HG03565 (cell line): Measurements from ENCODE around the gene SMG9.
"Not testable (repeated sequence)": the region's sequence is repeated elsewhere in the genome, so short reads cannot be mapped to it uniquely, and the experiment has no call there.

Experiments
- ATAC-seq: cut with Tn5 transposase; IDR thresholded peaks from one replicate; pipeline ENCODE4 v1.9.1; 2021; ENCODE audit warnings: mild to moderate bottlenecking, moderate library complexity; ENCODE audit not compliant: unreplicated experiment

Gene SMG9

DNA sequence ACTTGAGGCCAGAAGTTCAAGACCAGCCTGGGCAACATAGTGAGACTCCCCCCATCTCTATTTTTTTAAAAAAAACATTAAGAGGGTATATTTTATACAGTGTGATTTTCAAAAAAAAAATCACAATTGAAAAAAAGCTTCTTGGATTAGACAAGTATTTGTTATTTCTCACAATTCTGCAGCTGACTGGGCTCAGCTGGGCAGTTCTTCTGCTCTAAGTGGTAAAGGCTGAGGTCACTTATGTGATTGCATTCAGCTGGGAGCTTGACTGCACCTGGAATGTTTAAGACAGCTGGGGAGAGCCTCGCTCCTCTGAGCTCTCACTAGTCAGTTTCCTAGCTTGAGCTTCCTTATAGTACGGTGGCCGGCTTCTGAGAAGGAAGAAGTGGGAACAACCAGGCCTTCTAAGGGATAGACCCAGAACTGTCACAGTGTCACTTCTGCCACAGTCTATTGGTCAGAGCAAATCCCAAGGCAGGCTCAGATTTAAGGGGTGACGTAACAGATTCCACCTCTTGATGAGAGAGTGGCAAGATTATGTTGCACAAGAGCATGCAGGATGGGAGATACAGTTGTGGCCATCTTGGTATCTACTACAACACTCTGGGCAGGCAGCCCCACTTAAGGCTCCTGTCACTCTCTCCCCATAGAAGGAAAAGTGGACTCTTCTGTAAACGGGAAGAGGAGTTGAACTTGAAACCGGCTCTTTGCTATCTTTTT, 58.6 kb downstream of the SMG9 start:
- no peak for ATAC-seq

DNA sequence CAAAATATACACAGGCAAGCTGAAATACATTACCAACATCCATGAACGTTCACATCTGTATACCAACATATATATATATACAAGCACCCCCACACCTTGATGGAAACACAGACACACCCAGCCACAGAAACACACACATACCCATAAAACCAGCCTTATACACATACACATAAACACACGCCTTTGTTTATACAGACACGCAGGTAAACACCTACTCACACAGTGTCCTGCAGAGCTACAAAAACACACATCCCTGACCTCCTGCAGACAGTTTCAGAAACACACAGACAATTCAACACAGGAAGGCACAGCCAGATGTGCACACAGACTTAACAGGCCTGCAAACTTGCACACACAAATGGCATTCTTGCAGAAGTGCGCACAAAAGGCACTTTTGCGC, 60.2 kb downstream of the SMG9 start:
- no peak for ATAC-seq

DNA sequence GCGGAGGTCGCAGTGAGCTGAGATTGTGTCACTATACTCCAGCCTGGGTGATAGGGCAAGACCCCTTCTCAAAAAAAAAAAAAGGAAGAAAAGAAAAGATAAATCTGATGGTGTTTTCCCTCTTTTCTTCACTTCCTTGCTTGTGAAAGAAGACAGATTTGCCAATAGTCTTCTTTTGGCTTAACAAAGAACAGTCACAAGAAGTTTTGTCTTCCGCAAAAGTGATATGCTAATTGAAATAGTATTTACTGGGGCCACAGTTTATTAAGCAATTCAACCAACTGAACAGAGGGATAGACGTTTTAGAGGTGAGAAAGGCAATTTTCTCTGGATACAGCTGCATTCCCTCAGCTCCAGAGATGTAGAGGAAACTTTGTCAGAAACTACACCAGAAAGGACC, 61.9 kb downstream of the SMG9 start:
- ATAC-seq, result no peak

DNA sequence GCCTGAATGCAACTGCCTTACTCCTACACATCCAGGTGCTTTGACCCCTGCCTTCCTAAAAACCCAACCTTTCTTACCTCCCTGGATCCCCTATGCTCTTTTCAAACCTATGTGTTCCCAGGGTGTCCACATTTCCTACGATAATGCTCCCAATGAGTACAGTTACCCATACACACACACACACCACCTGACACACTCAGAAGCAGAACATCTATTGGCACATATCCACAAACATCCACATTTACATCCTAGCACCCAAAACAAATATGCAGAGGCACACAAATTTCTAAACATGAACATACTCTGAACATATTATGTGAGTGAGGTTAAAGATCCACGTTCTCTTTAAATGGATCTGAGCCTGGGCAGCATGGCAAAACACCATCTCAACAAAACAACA, 62.4 kb downstream of the SMG9 start:
- no peak for ATAC-seq

DNA sequence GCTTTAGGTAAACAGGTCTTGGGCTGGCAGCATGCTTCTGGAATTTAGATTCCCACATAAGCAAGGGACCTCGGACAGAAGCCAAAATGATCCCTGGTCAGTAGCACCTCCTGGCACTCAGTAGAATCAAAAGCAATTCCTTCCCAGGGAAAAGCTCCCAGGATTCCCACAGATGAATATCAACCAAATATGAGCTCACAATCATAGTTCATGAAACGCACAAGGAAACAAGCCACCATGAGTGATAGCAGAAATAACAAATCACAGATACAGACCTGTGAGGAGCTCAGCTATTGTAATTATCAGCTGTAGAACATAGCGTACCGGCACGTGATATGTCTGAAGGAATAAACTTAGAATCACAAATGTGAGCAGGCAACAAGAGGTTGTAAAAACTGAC, 63.0 kb downstream of the SMG9 start:
- no peak for ATAC-seq

DNA sequence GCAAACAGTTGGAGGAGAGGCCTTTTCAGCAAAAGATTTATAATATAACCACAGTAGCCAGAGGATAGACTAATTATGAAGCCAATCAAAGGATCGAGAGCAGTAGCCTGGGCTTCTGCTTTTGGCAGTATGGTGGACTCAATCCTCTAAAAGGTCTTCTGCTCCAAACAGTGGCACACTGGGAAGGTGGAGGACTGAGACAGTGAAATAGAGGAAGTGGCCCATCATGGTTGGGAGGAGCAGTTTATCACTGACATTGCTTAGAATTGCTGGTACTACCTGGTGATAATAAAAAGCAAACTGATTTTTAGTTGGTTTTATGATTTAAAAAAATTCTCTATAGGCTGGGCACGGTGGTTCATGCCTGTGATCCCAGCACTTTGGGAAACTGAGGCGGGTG, 63.9 kb downstream of the SMG9 start:
- no peak for ATAC-seq

DNA sequence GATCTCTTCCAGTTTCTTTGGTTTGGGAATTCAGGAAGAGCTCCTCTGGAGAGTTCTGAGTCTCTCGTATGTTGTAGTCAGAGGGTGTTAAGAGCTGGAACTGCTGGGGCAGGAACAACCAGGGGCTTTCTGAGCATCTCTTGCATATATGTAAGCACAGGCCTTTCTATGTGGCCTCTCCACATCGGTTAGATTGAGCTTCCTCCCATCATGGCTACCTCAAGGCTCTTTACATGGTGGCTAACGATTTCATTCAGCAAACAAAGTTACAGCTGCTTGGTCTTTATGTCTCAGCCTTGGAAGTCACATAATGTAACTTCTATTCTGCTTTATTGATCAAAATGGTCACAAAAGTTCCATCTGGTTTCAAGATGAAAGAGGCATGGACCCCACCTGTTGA, 64.3 kb downstream of the SMG9 start:
- ATAC-seq, result no peak

DNA sequence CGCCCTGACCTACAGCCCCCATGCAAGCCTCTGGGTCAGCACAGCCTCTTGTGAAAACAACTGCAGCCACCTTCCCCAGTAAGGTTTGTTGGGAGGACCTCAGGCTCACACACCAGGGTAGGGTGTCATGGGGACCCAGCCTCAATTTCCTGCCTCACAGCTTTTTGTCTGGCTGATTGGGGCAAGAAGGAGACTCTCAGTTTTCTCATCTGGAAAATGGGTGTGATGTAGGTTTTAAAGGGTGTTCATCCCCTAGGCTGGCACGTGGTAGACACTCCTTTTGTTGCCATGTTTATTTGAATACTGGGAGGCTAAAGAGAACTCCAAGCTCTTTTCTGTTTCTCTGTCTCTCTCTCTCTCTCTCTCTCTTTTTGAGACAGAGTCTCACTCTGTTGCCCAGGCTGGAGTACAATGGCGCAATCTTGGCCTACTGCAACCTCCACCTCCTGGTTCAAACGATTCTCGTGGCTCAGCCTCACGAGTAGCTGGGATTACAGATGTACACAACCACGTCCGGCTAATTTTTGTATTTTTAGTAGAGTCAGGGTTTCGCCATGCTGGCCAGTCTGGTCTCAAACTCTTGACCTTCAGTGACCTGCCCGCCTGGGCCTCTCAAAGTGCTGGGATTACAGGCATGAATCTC, 66.6 kb downstream of the SMG9 start:
- ATAC-seq, result no peak

DNA sequence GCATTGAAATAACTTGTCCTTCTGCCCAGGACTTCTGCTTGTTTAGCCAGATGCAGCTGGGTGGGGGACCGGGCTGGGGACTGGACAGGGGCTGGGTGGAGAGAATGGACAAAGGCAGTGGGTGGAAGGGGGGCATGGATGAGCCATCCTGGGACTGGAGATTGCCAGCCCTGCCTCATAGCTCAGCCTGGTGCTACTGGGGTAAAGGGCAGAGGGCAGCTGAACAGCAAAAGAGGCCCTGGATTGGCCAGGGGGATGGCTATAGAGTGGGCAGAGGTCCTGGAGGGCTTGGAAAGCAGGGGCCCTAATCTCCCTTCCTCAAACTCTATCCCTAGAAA, 67.1 kb downstream of the SMG9 start:
- no peak for ATAC-seq

DNA sequence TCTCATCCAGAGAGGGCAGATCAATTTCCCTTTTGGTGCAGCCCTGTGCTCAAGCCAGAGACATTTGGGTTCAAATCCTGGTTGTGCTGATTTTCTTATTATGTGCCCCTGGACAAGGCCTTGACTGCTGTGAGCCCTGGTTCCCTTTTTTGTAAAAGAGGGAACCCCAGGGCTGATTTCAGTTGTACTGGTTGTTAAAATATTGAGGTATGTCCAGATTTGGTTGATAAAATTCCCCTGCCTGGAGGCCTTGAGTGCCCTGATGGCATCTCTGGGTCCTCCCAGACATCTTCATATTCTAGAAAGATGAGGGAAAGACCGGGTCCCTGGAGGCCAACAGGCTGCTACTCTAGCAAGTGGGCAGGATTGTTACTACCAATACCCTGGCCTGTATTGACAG, 70.4 kb downstream of the SMG9 start:
- no peak for ATAC-seq

DNA sequence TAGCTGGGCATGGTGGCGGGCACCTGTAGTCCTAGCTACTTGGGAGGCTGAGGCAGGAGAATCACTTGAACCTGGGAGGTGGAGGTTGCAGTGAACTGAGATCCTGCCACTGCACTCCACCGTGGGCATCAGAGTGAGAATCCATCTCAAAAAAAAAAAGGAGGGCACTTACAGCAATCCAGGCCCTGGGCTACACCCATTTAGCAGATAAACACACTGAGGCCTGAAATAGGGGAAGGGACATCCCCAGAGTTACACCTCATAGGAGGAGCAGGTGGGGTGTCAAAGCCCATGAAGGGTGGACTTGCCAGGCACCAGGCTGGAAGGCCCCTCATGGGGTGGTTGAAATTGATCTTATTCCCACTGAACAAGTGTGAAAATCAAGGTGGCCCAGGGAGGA, 70.9 kb downstream of the SMG9 start:
- ATAC-seq, result no peak

DNA sequence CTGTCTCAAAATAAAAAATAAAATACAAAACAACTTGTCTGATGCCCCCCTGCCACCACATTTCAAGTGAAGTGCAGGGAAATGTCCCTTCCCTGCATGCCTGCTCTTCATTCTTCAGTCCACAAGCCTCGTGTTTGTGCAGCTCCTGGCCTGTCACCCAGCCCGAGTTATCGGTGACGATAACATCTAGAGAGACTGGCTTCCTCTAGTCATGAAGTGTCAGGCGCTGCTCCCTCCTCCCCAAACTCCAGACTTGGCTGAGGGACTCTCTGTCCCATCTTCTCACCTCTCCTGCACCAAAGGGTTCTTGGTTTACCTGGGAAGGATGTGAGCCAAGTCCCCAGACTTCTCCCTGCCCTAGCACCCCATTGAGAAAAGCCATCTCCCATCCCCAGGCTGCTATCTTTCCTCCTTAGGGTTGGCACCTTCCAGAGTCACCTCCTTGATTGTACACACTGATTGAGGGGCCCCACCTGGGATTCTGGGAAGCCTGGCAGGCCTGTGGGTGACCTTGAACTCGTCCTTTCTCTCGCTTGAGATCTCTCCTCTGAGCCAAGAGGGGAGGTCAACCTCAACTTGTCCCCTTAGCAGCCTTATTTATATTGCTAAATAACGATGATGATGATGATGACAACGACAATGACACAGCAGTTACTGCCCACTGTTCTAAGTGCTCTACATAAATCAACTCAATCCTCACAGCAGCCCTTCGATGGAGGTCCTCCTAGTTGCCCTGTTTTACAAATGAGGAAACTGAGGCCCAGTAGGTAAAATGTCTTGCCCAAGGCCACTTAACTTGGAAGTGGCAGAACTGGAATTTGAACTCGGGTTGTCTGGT, 71.7 kb downstream of the SMG9 start:
- ATAC-seq, result no peak

DNA sequence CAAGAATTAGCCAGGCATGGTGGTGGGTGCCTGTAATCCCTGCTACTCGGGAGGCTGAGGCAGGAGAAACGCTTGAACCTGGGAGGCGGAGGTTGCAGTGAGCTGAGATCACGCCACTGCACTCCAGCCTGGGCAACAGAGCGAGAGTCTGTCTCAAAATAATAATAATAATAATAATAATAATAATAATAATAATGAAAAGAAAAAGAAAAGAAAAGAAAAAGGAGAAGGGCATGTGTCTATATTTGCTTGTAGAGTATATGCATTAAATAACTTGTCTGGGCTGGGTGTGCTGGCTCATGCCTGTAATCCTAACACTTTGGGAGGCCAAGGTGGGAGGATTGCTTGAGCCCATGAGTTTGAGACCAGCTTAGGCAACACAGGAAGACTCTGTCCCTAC, 72.5 kb downstream of the SMG9 start:
- not testable (repeated sequence) for ATAC-seq

DNA sequence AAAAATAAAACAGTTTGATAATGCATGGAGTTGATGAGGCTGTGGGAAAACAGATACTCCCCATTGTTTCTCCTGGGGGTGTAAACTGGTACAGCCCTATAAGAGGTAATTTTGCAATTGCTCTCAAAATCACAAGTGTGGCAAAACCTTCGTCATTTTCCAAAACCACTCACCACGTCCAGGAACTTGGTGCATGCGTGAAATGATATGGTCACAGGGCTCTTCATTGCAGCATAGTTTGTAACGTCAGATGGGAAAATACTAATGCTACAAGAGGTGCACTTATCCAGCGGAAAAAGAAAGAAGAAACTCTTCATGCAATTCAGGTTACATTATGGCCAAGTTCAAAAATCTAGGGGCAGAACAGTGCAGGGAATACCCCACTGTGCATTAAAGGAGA, 72.9 kb downstream of the SMG9 start:
- no peak for ATAC-seq

DNA sequence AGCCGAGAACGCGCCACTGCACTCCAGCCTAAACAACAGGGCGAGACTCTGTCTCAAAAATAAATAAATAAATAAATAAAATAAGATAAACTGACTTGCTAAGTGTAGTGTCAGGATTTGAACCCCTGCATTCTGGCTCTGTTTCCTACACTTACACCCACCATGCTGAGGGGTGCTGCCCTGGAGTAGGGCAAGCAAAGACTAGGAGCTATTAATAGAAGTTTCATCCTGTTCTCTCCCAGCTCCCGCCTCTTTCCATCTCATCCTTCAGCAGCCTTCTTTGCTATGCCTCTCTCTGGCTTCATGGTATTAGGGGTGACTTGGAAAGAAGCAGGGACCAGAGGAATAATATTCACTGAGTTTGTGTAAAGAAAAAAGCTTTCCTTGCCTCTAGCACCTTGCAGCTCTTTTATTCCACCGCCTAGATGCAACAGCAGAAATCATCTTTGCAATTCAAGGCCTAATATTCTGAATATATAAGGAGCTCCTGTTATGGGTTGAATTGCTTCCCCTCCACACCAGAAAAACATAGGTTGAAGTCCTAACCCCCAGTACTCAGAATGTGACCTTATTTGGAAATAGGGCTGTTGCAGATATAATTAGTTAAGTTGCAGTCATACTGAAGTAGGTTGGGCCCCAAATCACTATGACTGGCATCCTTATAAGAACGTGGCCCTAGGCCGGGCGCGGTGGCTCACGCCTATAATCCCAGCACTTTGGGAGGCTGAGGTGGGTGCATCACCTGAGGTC, 76.1 kb downstream of the SMG9 start:
- no peak for ATAC-seq
